CD14-positive monocyte (primary cell): Measurements from ENCODE around the gene IFITM10. TPM values are rescaled to one million over a fixed set of nuclear protein-coding genes. Genes with fewer than 3 reads are reported as not detected.

Experiments
- DNase-seq, 3 donors: peaks; one replicate each; pipeline ENCODE4 v3.0.0-alpha.2; 2011 to 2022
- H2AFZ ChIP-seq: 2 replicates; pipeline ENCODE4 v1.6.0; 2012; ENCODE audit warnings: mild to moderate bottlenecking, low read depth, low read length, inconsistent platforms; ENCODE audit not compliant: insufficient read depth, poor library complexity, severe bottlenecking
- H3K27ac ChIP-seq, 2 donors: 1 replicate in 1 of 2; 2 replicates in 1 of 2; pipeline ENCODE4 v1.5.1; 2012 to 2013; ENCODE audit warnings: low read length in 2 of 2, control low read depth in 1 of 2, inconsistent platforms in 1 of 2, low read depth in 1 of 2, mild to moderate bottlenecking in 1 of 2
- H3K27me3 ChIP-seq, 2 donors: one replicate each; pipeline versions ENCODE4 v1.6.0 to v1.6.1; 2011 to 2013; ENCODE audit warnings: low read length in 2 of 2; ENCODE audit not compliant: control insufficient read depth in 2 of 2, insufficient read depth in 2 of 2
- H3K36me3 ChIP-seq, 2 donors: replicated peaks in 1 of 2; 1 replicate in 1 of 2; 2 replicates in 1 of 2; pipeline versions ENCODE4 v1.5.1 to v1.6.1; 2012 to 2013; ENCODE audit warnings: low read length in 2 of 2, control low read depth in 1 of 2, inconsistent platforms in 1 of 2, mild to moderate bottlenecking in 1 of 2; ENCODE audit not compliant: insufficient read depth in 2 of 2, control insufficient read depth in 1 of 2
- H3K4me1 ChIP-seq, 2 donors: 1 replicate in 1 of 2; 2 replicates in 1 of 2; pipeline versions ENCODE4 v1.5.1 to v1.6.1; 2012 to 2013; ENCODE audit warnings: low read length in 2 of 2, control low read depth in 1 of 2, inconsistent platforms in 1 of 2, mild to moderate bottlenecking in 1 of 2, moderate library complexity in 1 of 2; ENCODE audit not compliant: insufficient read depth in 2 of 2, control insufficient read depth in 1 of 2
- H3K4me2 ChIP-seq: replicated peaks from 2 replicates; pipeline ENCODE3; 2012; ENCODE audit warnings: low read length, moderate library complexity, mild to moderate bottlenecking; ENCODE audit not compliant: poor library complexity, severe bottlenecking; ENCODE audit errors: extremely low read depth
- H3K4me3 ChIP-seq, 3 experiments: fragments of 200-600 bp in 1 of 3; sonication (generic) in 1 of 3; replicated peaks in 1 of 3; 1 replicate in 2 of 3; 2 replicates in 1 of 3; pipeline ENCODE4 v1.5.1; 2011 to 2013; ENCODE audit warnings: low read length in 3 of 3, mild to moderate bottlenecking in 3 of 3, control low read depth in 2 of 3, low read depth in 2 of 3, inconsistent platforms in 1 of 3, moderate library complexity in 1 of 3
- H3K79me2 ChIP-seq: 2 replicates; pipeline ENCODE4 v1.6.0; 2012; ENCODE audit warnings: mild to moderate bottlenecking, control low read depth, inconsistent platforms, low read length, moderate library complexity; ENCODE audit not compliant: insufficient read depth
- H3K9ac ChIP-seq: 2 replicates; pipeline ENCODE4 v1.6.0; 2017; ENCODE audit warnings: low read length, mild to moderate bottlenecking; ENCODE audit not compliant: insufficient read depth, poor library complexity, severe bottlenecking
- H3K9me3 ChIP-seq, 2 donors: replicated peaks in 1 of 2; 1 replicate in 1 of 2; 2 replicates in 1 of 2; pipeline versions ENCODE4 v1.5.1 to v1.6.1; 2012 to 2013; ENCODE audit warnings: low read length in 2 of 2, control low read depth in 1 of 2; ENCODE audit not compliant: control insufficient read depth in 1 of 2, insufficient read depth in 1 of 2
- H4K20me1 ChIP-seq: 2 replicates; pipeline ENCODE4 v1.6.0; 2012; ENCODE audit warnings: mild to moderate bottlenecking, low read length, control low read depth, moderate library complexity; ENCODE audit not compliant: insufficient read depth
- H3K27ac Mint-ChIP-seq, 7 donors: one replicate each; pipeline ENCODE4 v1.8.0; 2020; ENCODE audit warnings: mild to moderate bottlenecking in 7 of 7, mixed read lengths in 7 of 7, moderate library complexity in 6 of 7, inconsistent platforms in 2 of 7
- H3K27me3 Mint-ChIP-seq, 3 donors: one replicate each; pipeline ENCODE4 v1.8.0; 2021 to 2022; ENCODE audit warnings: low read depth in 3 of 3, mild to moderate bottlenecking in 3 of 3, mixed read lengths in 3 of 3, moderate library complexity in 3 of 3, inconsistent platforms in 1 of 3
- H3K36me3 Mint-ChIP-seq, 2 donors: one replicate each; pipeline ENCODE4 v1.8.0; 2020; ENCODE audit warnings: mixed read lengths in 2 of 2, inconsistent platforms in 1 of 2, mild to moderate bottlenecking in 1 of 2
- H3K4me1 Mint-ChIP-seq: one replicate; pipeline ENCODE4 v1.8.0; 2020; ENCODE audit warnings: mild to moderate bottlenecking, mixed read lengths
- H3K4me3 Mint-ChIP-seq, 2 donors: one replicate each; pipeline ENCODE4 v1.8.0; 2020; ENCODE audit warnings: mild to moderate bottlenecking in 2 of 2, mixed read lengths in 2 of 2, moderate library complexity in 1 of 2
- H3K9me3 Mint-ChIP-seq, 7 donors: one replicate each; pipeline ENCODE4 v1.8.0; 2020 to 2022; ENCODE audit warnings: mixed read lengths in 7 of 7, mild to moderate bottlenecking in 6 of 7, moderate library complexity in 6 of 7, inconsistent platforms in 2 of 7
- CTCF ChIP-seq: fragments of 200-600 bp; IDR thresholded peaks from one replicate; pipeline ENCODE4 v1.8.0; 2022; ENCODE audit warnings: antibody characterized with exemption, mild to moderate bottlenecking
- WGBS: methylation state at CpG from one replicate; pipeline ENCODE4 v1.1.5; 2013; ENCODE audit warnings: missing lambda C conversion rate; ENCODE audit not compliant: insufficient coverage; 5-methylcytosine and 5-hydroxymethylcytosine counted together
- intact Hi-C, 2 donors: fragments of 100-400 bp; cut with micrococcal nuclease; formaldehyde crosslinking; loops; one replicate each; pipeline versions ENCODE4 v1.15.0 to v1.15.1; 2023
- polyA plus RNA-seq, 3 donors: library from polyadenylated mRNA; depleted of rRNA in 1 of 3; unstranded in 2 of 3; stranded (reverse) in 1 of 3; fragments of 300-500 nt in 2 of 3; fragments of >200 nt in 1 of 3; fragmentation: Illumina TruSeq in 2 of 3; gene quantifications; 1 replicate in 2 of 3; 2 replicates in 1 of 3; pipeline ENCODE4 v1.2.3, GENCODE V29; 2012 to 2021

Gene IFITM10
- polyA plus RNA-seq, 3 donors: 2.4 TPM; not detected in 2

GRCh38 chr11:1792461-1792860 is 42.1 kb upstream of the IFITM10 start:
- intact Hi-C loops: loop anchor here in 1 of 2 donors (5.0 kb wide), 2 partner anchors 35 kb away; no protein-coding TSS in a partner anchor
- Histone ChIP-seq H3K27me3 (peaks cover 0 to 3% of the 10 kb centered on the region in 2 donors), H3K9me3 (no peaks in the 10 kb centered on the region), H3K4me1 (peaks cover 4 to 14% of the 10 kb centered on the region in 2 donors), H3K79me2 (no peaks in the 10 kb centered on the region), H3K27ac (no peak overlapping the region), H3K4me3 (peak overlapping the region in 2 of 3 experiments; percentile 23 to 56), H3K36me3 (no peaks in the 10 kb centered on the region), H3K4me2 (peak overlapping the region; percentile 34), H3K9ac (no peak overlapping the region), H4K20me1 (no peaks in the 10 kb centered on the region), H2AFZ (peak overlapping the region; percentile 67)
- peak overlapping the region; percentile 61 to 90 for H3K4me3 Mint-ChIP-seq
- peaks cover 24 to 54% (median 26%) of the 10 kb centered on the region in 3 donors for H3K27me3 Mint-ChIP-seq
- TF ChIP-seq CTCF: no peak
- H3K4me1 Mint-ChIP-seq: peaks cover 12% of the 10 kb centered on the region
- WGBS: 49% methylated on average over 11 of the region's 12 CpGs
- peaks cover 0 to 12% (median 4%) of the 10 kb centered on the region in 7 donors for H3K9me3 Mint-ChIP-seq
- peak overlapping the region in 2 of 7 donors; percentile 38 to 81 for H3K27ac Mint-ChIP-seq
- peaks cover under 1 to 5% of the 10 kb centered on the region in 2 donors for H3K36me3 Mint-ChIP-seq
- DNase-seq: peak in 2 of 3 donors; percentile 31 to 34

- Mint-ChIP-seq H3K4me1 (peaks cover 15% of the 10 kb centered on the region), H3K4me3 (peak overlapping the region in 1 of 2 donors; percentile 23), H3K27me3 (peaks cover 19 to 49% (median 23%) of the 10 kb centered on the region in 3 donors), H3K9me3 (peaks cover 0 to 12% (median 4%) of the 10 kb centered on the region in 7 donors), H3K27ac (peak overlapping the region in 1 of 7 donors; percentile 28), H3K36me3 (peaks cover 2 to 5% of the 10 kb centered on the region in 2 donors)
- Histone ChIP-seq H3K9me3 (no peaks in the 10 kb centered on the region), H3K27me3 (peaks cover 0 to 3% of the 10 kb centered on the region in 2 donors), H3K9ac (no peak overlapping the region), H3K79me2 (no peaks in the 10 kb centered on the region), H3K4me2 (no peak overlapping the region), H3K4me1 (peaks cover 5 to 16% of the 10 kb centered on the region in 2 donors), H3K4me3 (no peak overlapping the region), H4K20me1 (no peaks in the 10 kb centered on the region), H3K27ac (no peak overlapping the region), H3K36me3 (no peaks in the 10 kb centered on the region), H2AFZ (peak overlapping the region; percentile 67)
- DNase-seq: no peak
- WGBS: 83% methylated on average over 4 of the region's 6 CpGs
- intact Hi-C loops: loop anchor here in 1 of 2 donors (5.0 kb wide), 2 partner anchors 35 kb away; no protein-coding TSS in a partner anchor
- no peak for TF ChIP-seq CTCF
These were observed 41.5 kb upstream of the IFITM10 start for GRCh38 chr11:1791912-1792311.
